ENCODE data around the gene SEMA4A.
"Not testable (repeated sequence)": the region's sequence is repeated elsewhere in the genome, so short reads cannot be mapped to it uniquely, and the experiment has no call there.

Gene SEMA4A

GRCh38 chr1:156119503-156120209 lies 33.7 kb upstream of the SEMA4A start:
- no peak for DNase-seq (ENCODE audit: low spot score)

- DNase-seq (ENCODE audit: low spot score), result no peak
Measured at GRCh38 chr1:156120318-156120717, 33.1 kb upstream of the SEMA4A start.

- not testable (repeated sequence) for DNase-seq (ENCODE audit: low spot score)
Measured at GRCh38 chr1:156121005-156121404, 32.4 kb upstream of the SEMA4A start.

- no peak for DNase-seq (ENCODE audit: low spot score)
Measured at GRCh38 chr1:156121457-156121856, 31.9 kb upstream of the SEMA4A start.

- DNase-seq (ENCODE audit: low spot score), result no peak
Measured at GRCh38 chr1:156122086-156122485, 31.3 kb upstream of the SEMA4A start.

GRCh38 chr1:156122519-156123355 lies 30.6 kb upstream of the SEMA4A start:
- no peak for DNase-seq (ENCODE audit: low spot score)

GRCh38 chr1:156123356-156124196 lies 29.8 kb upstream of the SEMA4A start:
- no peak for DNase-seq (ENCODE audit: low spot score)

- no peak for DNase-seq (ENCODE audit: low spot score)
Measured at GRCh38 chr1:156124557-156125483, 28.6 kb upstream of the SEMA4A start.

GRCh38 chr1:156125544-156125943 lies 27.8 kb upstream of the SEMA4A start:
- not testable (repeated sequence) for DNase-seq (ENCODE audit: low spot score)

GRCh38 chr1:156126043-156126629 lies 27.2 kb upstream of the SEMA4A start:
- DNase-seq (ENCODE audit: low spot score), result no peak

GRCh38 chr1:156126630-156127534 lies 26.5 kb upstream of the SEMA4A start:
- no peak for DNase-seq (ENCODE audit: low spot score)

- no peak for DNase-seq (ENCODE audit: low spot score)
Measured at GRCh38 chr1:156128308-156128653, 25.1 kb upstream of the SEMA4A start.

- no peak for DNase-seq (ENCODE audit: low spot score)
Measured at GRCh38 chr1:156128654-156129597, 24.5 kb upstream of the SEMA4A start.

- DNase-seq (ENCODE audit: low spot score), result peak; percentile 63
Measured at GRCh38 chr1:156129687-156130577, 23.5 kb upstream of the SEMA4A start.

GRCh38 chr1:156130578-156130942 lies 22.8 kb upstream of the SEMA4A start:
- no peak for DNase-seq (ENCODE audit: low spot score)

- no peak for DNase-seq (ENCODE audit: low spot score)
Measured at GRCh38 chr1:156134716-156135435, 18.5 kb upstream of the SEMA4A start.

Data from germinal center (tissue), 1 donor.